CD4-positive, alpha-beta T cell (primary cell): ENCODE data around the gene CXCL16. TPM values are rescaled to one million over a fixed set of nuclear protein-coding genes. Genes with fewer than 3 reads are reported as not detected.

Experiments used
- ATAC-seq: fragments of 200-7000 bp; cut with Tn5 transposase; one replicate; pipeline ENCODE4 v1.10.0; 2022; ENCODE audit warnings: mild to moderate bottlenecking; ENCODE audit not compliant: poor library complexity
- CTCF ChIA-PET: fragments of 350-600 bp; sonication (Branson Sonifier 250); formaldehyde crosslinking; loops from one replicate; lab custom pipeline; 2021; ENCODE audit warnings: antibody characterized with exemption, inconsistent platforms; lab: Charles Lee
- POLR2A ChIA-PET: fragments of 350-600 bp; sonication (Branson Sonifier 250); formaldehyde crosslinking; loops from one replicate; lab custom pipeline; 2021; ENCODE audit warnings: antibody characterized with exemption, inconsistent platforms; lab: Charles Lee
- DNase-seq, 14 experiments: peaks; one replicate each; pipeline ENCODE4 v3.0.0-alpha.2; 2013 to 2020; ENCODE audit warnings: mixed read lengths in 2 of 14
- H3K27ac ChIP-seq, 2 donors: one replicate each; pipeline versions ENCODE4 v1.5.1 to v1.7.0; 2013; ENCODE audit warnings: low read length in 2 of 2, low read depth in 1 of 2, mild to moderate bottlenecking in 1 of 2
- H3K27me3 ChIP-seq, 2 experiments: 1 replicate in 1 of 2; 2 replicates in 1 of 2; pipeline versions ENCODE4 v1.6.1 to v1.7.0; 2013; ENCODE audit warnings: low read length in 2 of 2, control low read depth in 1 of 2, mild to moderate bottlenecking in 1 of 2, moderate library complexity in 1 of 2; ENCODE audit not compliant: insufficient read depth in 2 of 2, control insufficient read depth in 1 of 2
- H3K36me3 ChIP-seq: one replicate; pipeline ENCODE4 v1.6.1; 2013; ENCODE audit warnings: low read length, control low read depth; ENCODE audit not compliant: insufficient read depth
- H3K4me1 ChIP-seq: one replicate; pipeline ENCODE4 v1.6.1; 2013; ENCODE audit warnings: low read length, control low read depth; ENCODE audit not compliant: insufficient read depth
- H3K4me3 ChIP-seq: one replicate; pipeline ENCODE4 v1.5.1; 2013; ENCODE audit warnings: mild to moderate bottlenecking, low read length, moderate library complexity
- H3K9me3 ChIP-seq, 2 experiments: 1 replicate in 1 of 2; 2 replicates in 1 of 2; pipeline versions ENCODE4 v1.6.1 to v1.7.0; 2013; ENCODE audit warnings: low read length in 2 of 2, mild to moderate bottlenecking in 2 of 2, control low read depth in 1 of 2, moderate library complexity in 1 of 2; ENCODE audit not compliant: control insufficient read depth in 1 of 2, insufficient read depth in 1 of 2
- H3K27ac Mint-ChIP-seq: one replicate; pipeline ENCODE4 v1.8.0; 2020; ENCODE audit warnings: mixed read lengths
- H3K27me3 Mint-ChIP-seq: one replicate; pipeline ENCODE4 v1.8.0; 2021; ENCODE audit warnings: mixed read lengths
- H3K36me3 Mint-ChIP-seq: one replicate; pipeline ENCODE4 v1.8.0; 2021; ENCODE audit warnings: low read depth, mixed read lengths
- H3K4me1 Mint-ChIP-seq: one replicate; pipeline ENCODE4 v1.8.0; 2021; ENCODE audit warnings: low read depth, mixed read lengths
- H3K4me3 Mint-ChIP-seq: one replicate; pipeline ENCODE4 v1.8.0; 2020; ENCODE audit warnings: mild to moderate bottlenecking, mixed read lengths
- H3K9me3 Mint-ChIP-seq: one replicate; pipeline ENCODE4 v1.8.0; 2020; ENCODE audit warnings: mixed read lengths
- intact Hi-C, 2 experiments: fragments of 100-400 bp; cut with DNase I in 1 of 2; cut with micrococcal nuclease in 1 of 2; formaldehyde crosslinking; loops; one replicate each; pipeline versions ENCODE4 v1.15.1 to v1.9.0; 2023 to 2025; cut with DNase I, micrococcal nuclease
- total RNA-seq, 174 experiments: library from RNA in 2 of 174; stranded (reverse) in 2 of 174; gene quantifications; one replicate each; pipeline ENCODE4 v1.2.3 and lab custom pipeline; 2021 to 2026
- TF ChIP-seq, protein P1 (sequence below): fragments of 200-600 bp; IDR thresholded peaks from one replicate; pipeline ENCODE4 v1.8.0; 2022; ENCODE audit warnings: antibody characterized with exemption, mild to moderate bottlenecking

The CXCL16 gene
- total RNA-seq, 2 experiments from 2014 or later = 24.8 to 25.8 TPM

DNA sequence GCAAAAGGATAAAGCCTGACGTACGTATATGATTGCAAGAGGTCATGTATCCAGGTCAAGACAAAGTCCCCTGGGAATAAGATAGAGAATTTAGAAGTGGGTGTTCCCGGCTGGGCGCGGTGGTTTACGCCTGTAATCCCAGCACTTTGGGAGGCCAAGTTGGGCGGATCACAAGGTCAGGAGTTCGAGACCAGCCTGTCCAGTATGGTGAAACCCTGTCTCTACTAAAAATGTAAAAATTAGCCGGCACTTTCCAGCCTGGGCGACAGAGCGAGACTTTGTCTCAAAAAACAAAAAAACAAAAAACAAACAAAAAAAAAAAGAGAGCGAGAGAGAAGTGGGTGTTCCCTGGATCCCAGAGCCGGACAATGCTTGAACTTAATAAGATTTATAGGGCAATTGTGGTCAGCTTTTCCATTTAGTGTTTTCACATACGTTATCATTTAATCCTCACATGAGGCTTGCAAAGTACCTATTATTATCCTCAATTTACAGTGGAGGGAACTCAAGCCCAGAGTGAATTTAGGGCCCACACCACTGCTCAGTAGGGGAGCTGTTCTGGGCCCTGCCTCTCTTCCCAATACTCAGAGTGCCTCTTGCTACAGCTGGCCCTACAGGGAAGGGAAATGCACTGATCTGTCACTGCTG is 48.6 kb upstream of the CXCL16 start:
- intact Hi-C loops = loop anchor here (2.0 to 5.0 kb wide), 3 partner anchors 56 to 114 kb away; partner anchors contain the start of genes CHRNE (in 1 of the 2) and MED11 (in 1 of the 2)
- peaks cover 43 to 45% of the 10 kb centered on the region in 2 experiments for H3K27me3 ChIP-seq
- TF ChIP-seq, protein P1, sequence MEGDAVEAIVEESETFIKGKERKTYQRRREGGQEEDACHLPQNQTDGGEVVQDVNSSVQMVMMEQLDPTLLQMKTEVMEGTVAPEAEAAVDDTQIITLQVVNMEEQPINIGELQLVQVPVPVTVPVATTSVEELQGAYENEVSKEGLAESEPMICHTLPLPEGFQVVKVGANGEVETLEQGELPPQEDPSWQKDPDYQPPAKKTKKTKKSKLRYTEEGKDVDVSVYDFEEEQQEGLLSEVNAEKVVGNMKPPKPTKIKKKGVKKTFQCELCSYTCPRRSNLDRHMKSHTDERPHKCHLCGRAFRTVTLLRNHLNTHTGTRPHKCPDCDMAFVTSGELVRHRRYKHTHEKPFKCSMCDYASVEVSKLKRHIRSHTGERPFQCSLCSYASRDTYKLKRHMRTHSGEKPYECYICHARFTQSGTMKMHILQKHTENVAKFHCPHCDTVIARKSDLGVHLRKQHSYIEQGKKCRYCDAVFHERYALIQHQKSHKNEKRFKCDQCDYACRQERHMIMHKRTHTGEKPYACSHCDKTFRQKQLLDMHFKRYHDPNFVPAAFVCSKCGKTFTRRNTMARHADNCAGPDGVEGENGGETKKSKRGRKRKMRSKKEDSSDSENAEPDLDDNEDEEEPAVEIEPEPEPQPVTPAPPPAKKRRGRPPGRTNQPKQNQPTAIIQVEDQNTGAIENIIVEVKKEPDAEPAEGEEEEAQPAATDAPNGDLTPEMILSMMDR = no peak
- H3K27ac ChIP-seq = no peak overlapping the region
- peaks cover 0 to 18% of the 10 kb centered on the region in 2 experiments for H3K9me3 ChIP-seq
- H3K36me3 ChIP-seq = no peaks in the 10 kb centered on the region
- Mint-ChIP-seq H3K4me1 (peaks cover 24% of the 10 kb centered on the region), H3K9me3 (no peaks in the 10 kb centered on the region), H3K36me3 (no peaks in the 10 kb centered on the region), H3K4me3 (peak overlapping the region; percentile 43), H3K27ac (peak overlapping the region; percentile 18), H3K27me3 (peaks cover 57% of the 10 kb centered on the region)
- ATAC-seq (no peak), DNase-seq (no peak)
- CTCF ChIA-PET = interaction anchor here (3.5 kb wide), 1 partner anchor 78 kb away, joined by 30 read pairs; the partner anchor contains the start of gene ARRB2
- peaks cover 38% of the 10 kb centered on the region for H3K4me1 ChIP-seq
- H3K4me3 ChIP-seq = no peak overlapping the region
- POLR2A ChIA-PET = no interaction called here

DNA sequence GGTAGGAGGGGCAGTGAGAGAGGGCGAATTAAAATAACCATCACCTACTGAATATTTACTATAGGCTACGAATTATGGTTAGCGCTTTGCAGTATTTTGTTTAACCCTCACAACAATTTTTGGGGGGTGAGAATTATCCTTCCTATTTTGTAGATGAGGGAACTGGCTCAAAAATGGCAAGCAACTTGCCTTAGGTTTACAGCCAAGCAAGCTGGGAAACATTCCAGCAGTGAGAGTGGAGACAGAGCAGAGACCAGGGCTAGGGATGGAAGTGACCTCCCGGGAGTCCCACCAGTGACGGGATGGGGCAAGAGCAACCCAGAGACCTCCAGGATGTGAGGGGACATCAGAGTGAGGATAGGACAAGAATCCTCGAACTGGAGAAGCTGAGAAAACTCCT is 46.8 kb upstream of the CXCL16 start:
- Histone ChIP-seq H3K9me3 (peaks cover 0 to 26% of the 10 kb centered on the region in 2 experiments), H3K27me3 (peaks cover 54 to 57% of the 10 kb centered on the region in 2 experiments), H3K36me3 (no peaks in the 10 kb centered on the region), H3K27ac (no peak overlapping the region), H3K4me1 (peaks cover 38% of the 10 kb centered on the region), H3K4me3 (no peak overlapping the region)
- peaks cover 70% of the 10 kb centered on the region for H3K27me3 Mint-ChIP-seq
- TF ChIP-seq, protein P1 = no peak
- no peaks in the 10 kb centered on the region for H3K9me3 Mint-ChIP-seq
- ChIA-PET CTCF (interaction anchor here (1.4 to 1.7 kb wide), 2 partner anchors 77 to 114 kb away, joined by 3 to 6 read pairs; partner anchors contain the start of gene ARRB2), POLR2A (interaction anchor here (2.2 kb wide), 1 partner anchor 10 kb away, joined by 10 read pairs; the partner anchor contains the start of gene PSMB6)
- H3K36me3 Mint-ChIP-seq = no peaks in the 10 kb centered on the region
- intact Hi-C loops = loop anchor here (2.0 to 5.0 kb wide), 3 partner anchors 54 to 116 kb away; partner anchors contain the start of genes CHRNE (in 1 of the 2) and MED11 (in 1 of the 2)
- no peak overlapping the region for H3K27ac Mint-ChIP-seq
- H3K4me1 Mint-ChIP-seq = peaks cover 24% of the 10 kb centered on the region
- ATAC-seq (no peak), DNase-seq (no peak)
- peak overlapping the region; percentile 55 for H3K4me3 Mint-ChIP-seq

DNA sequence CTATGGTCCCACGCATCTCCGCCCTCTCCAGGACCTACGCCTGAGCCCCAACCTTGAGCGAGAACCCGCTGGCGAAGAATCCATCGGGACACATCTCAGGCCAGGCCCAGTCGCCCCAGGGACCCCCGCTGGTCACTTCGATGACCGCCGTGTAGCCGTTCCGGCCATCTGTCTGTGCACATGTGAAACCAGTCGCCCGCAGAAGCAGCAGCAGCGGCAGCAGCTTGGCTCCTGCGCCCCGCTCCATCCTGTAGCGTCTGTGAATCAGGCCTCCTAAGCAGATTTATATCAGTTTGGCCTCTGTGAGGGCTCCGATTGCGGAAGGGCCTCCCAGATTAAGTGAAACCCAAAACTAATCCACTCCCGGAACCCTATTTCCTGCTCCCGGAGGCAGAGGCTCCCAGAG is 46.4 kb upstream of the CXCL16 start, which contains the start of gene VMO1:
TSS of gene VMO1 (minus strand) at position 259 of the 406 bp plus-strand sequence. CDS start at position 247, 12 bp downstream.
- Histone ChIP-seq H3K27ac (no peak within 1 kb of the TSS), H3K36me3 (no peaks in the 10 kb centered on the region), H3K4me3 (no peak within 1 kb of the TSS), H3K9me3 (peaks cover 0 to 26% of the 10 kb centered on the region in 2 experiments), H3K27me3 (peaks cover 54 to 57% of the 10 kb centered on the region in 2 experiments), H3K4me1 (peaks cover 38% of the 10 kb centered on the region)
- peaks cover 70% of the 10 kb centered on the region for H3K27me3 Mint-ChIP-seq
- ChIA-PET CTCF (interaction anchor here (1.7 kb wide), 1 partner anchor 76 kb away, joined by 6 read pairs; the partner anchor contains the start of gene ARRB2), POLR2A (interaction anchor here (2.2 kb wide), 1 partner anchor 10 kb away, joined by 10 read pairs; the partner anchor contains the start of gene PSMB6)
- H3K36me3 Mint-ChIP-seq = no peaks in the 10 kb centered on the region
- no peaks in the 10 kb centered on the region for H3K9me3 Mint-ChIP-seq
- intact Hi-C loops = loop anchor here (2.0 to 5.0 kb wide), 3 partner anchors 54 to 116 kb away; partner anchors contain the start of genes CHRNE (in 1 of the 2) and MED11 (in 1 of the 2)
- no peak within 1 kb of the TSS for H3K27ac Mint-ChIP-seq
- ATAC-seq (no peak), DNase-seq (peak in 2 of 14 experiments; percentile 27 to 30)
- H3K4me1 Mint-ChIP-seq = peaks cover 24% of the 10 kb centered on the region
- TF ChIP-seq, protein P1 = no peak
- H3K4me3 Mint-ChIP-seq = peak within 1 kb of the TSS; percentile 55
